Progenitor cell of endocrine pancreas (in vitro differentiated cells): ENCODE data around the gene MBD5. TPM values are rescaled to one million over a fixed set of nuclear protein-coding genes. Genes with fewer than 3 reads are reported as not detected.

ENCODE experiments used
- DNase-seq: peaks from one replicate; pipeline ENCODE4 v3.0.0; 2021; ENCODE audit warnings: low spot score; ENCODE audit not compliant: unreplicated experiment
- H3K27ac Mint-ChIP-seq: 2 replicates; pipeline ENCODE4 v1.8.0; 2021; ENCODE audit warnings: mild to moderate bottlenecking, moderate library complexity, mixed read lengths
- H3K27me3 Mint-ChIP-seq: 2 replicates; pipeline ENCODE4 v1.8.0; 2021; ENCODE audit warnings: mixed read lengths
- H3K36me3 Mint-ChIP-seq: 2 replicates; pipeline ENCODE4 v1.8.0; 2022; ENCODE audit warnings: mixed read lengths; ENCODE audit not compliant: insufficient read depth
- H3K4me1 Mint-ChIP-seq: 2 replicates; pipeline ENCODE4 v1.8.0; 2021; ENCODE audit warnings: low read depth, mixed read lengths
- H3K4me3 Mint-ChIP-seq: 2 replicates; pipeline ENCODE4 v1.8.0; 2021; ENCODE audit warnings: low read depth, mild to moderate bottlenecking, moderate library complexity, mixed read lengths
- H3K9me3 Mint-ChIP-seq: 2 replicates; pipeline ENCODE4 v1.8.0; 2021; ENCODE audit warnings: low read depth, mixed read lengths
- CTCF ChIP-seq: fragments of 200-600 bp; sonication (generic); IDR thresholded peaks from one replicate; pipeline ENCODE4 v1.5.0; 2021; ENCODE audit warnings: antibody characterized with exemption, mild to moderate bottlenecking; ENCODE audit not compliant: unreplicated experiment
- total RNA-seq: library from RNA; stranded (reverse); gene quantifications from 2 replicates; pipeline ENCODE4 v1.2.1, GENCODE V29; 2021

The MBD5 gene
- total RNA-seq, 1 donor from 2014 or later, result 65.6 TPM

- DNase-seq, result no peak
- Mint-ChIP-seq H3K36me3 (no peaks in the 10 kb centered on the region), H3K9me3 (peaks cover 6% of the 10 kb centered on the region), H3K27me3 (peaks cover 5% of the 10 kb centered on the region), H3K4me3 (no peak overlapping the region), H3K27ac (no peak overlapping the region), H3K4me1 (no peaks in the 10 kb centered on the region)
- no peak for TF ChIP-seq CTCF
Measured at GRCh38 chr2:148555622-148556294, 534.9 kb downstream of the MBD5 start.

- Mint-ChIP-seq H3K27me3 (peaks cover 5% of the 10 kb centered on the region), H3K27ac (no peak overlapping the region), H3K9me3 (peaks cover 6% of the 10 kb centered on the region), H3K4me3 (no peak overlapping the region), H3K36me3 (no peaks in the 10 kb centered on the region), H3K4me1 (no peaks in the 10 kb centered on the region)
- no peak for DNase-seq
- TF ChIP-seq CTCF, result no peak
Measured at GRCh38 chr2:148557844-148558436, 537.0 kb downstream of the MBD5 start.

GRCh38 chr2:148560496-148560895 is 539.6 kb downstream of the MBD5 start:
- H3K36me3 Mint-ChIP-seq, result no peaks in the 10 kb centered on the region
- no peak overlapping the region for H3K4me3 Mint-ChIP-seq
- no peak overlapping the region for H3K27ac Mint-ChIP-seq

GRCh38 chr2:148561389-148561788 is 540.5 kb downstream of the MBD5 start:
- Mint-ChIP-seq H3K9me3 (peaks cover 11% of the 10 kb centered on the region), H3K27me3 (peaks cover under 1% of the 10 kb centered on the region), H3K27ac (no peak overlapping the region), H3K4me1 (no peaks in the 10 kb centered on the region), H3K4me3 (no peak overlapping the region), H3K36me3 (no peaks in the 10 kb centered on the region)
- no peak for DNase-seq
- no peak for TF ChIP-seq CTCF

More at GRCh38 chr2:148560496-148560895, 539.6 kb downstream of the MBD5 start:
- H3K4me1 Mint-ChIP-seq, result no peaks in the 10 kb centered on the region
- no peak for DNase-seq
- no peak for TF ChIP-seq CTCF
- H3K9me3 Mint-ChIP-seq, result peaks cover 11% of the 10 kb centered on the region
- peaks cover 5% of the 10 kb centered on the region for H3K27me3 Mint-ChIP-seq

- Mint-ChIP-seq H3K27ac (no peak overlapping the region), H3K9me3 (peaks cover 6% of the 10 kb centered on the region), H3K27me3 (peaks cover 7% of the 10 kb centered on the region), H3K36me3 (no peaks in the 10 kb centered on the region), H3K4me1 (no peaks in the 10 kb centered on the region), H3K4me3 (no peak overlapping the region)
- TF ChIP-seq CTCF, result no peak
- no peak for DNase-seq
Measured at GRCh38 chr2:148565272-148565894, 544.5 kb downstream of the MBD5 start.

Other genes starting within 250 kb of the MBD5 start
- 40.5 and 44.1 TPM in 2 replicates for gene ACVR2A, start 176.1 kb upstream of the MBD5 start, total RNA-seq
- gene ORC4, start 354 bp upstream of the MBD5 start, total RNA-seq, result 77.1 and 77.3 TPM in 2 replicates